HEK293T (cell line): Measurements from ENCODE around the gene FHIT.

Source experiments
- CTCF ChIA-PET: fragments of 350-600 bp; formaldehyde crosslinking; extraction: SDS; loops from one replicate; lab custom pipeline; 2021; ENCODE audit warnings: antibody characterized with exemption, inconsistent platforms; lab: Yijun Ruan, JAX
- POLR2A ChIA-PET: fragments of 350-600 bp; formaldehyde crosslinking; extraction: SDS; loops from one replicate; lab custom pipeline; 2020; ENCODE audit warnings: antibody characterized with exemption, inconsistent platforms; lab: Yijun Ruan, JAX
- DNase-seq: peaks from one replicate; pipeline ENCODE4 v3.0.0; 2012; ENCODE audit warnings: mixed read lengths; ENCODE audit errors: extremely low spot score
- ARNT ChIP-seq: fragments of 450-650 bp; IDR thresholded peaks from 2 replicates; pipeline ENCODE4 v1.6.1; 2017; ENCODE audit warnings: mild to moderate bottlenecking
- BHLHE40 ChIP-seq: fragments of 450-650 bp; IDR thresholded peaks from 2 replicates; pipeline ENCODE4 v1.6.1; 2016; ENCODE audit warnings: mild to moderate bottlenecking, moderate library complexity, borderline replicate concordance
- CTBP1 ChIP-seq: fragments of 450-650 bp; IDR thresholded peaks from 2 replicates; pipeline ENCODE4 v1.6.1; 2016; ENCODE audit warnings: borderline replicate concordance
- ELF4 ChIP-seq: fragments of 450-650 bp; IDR thresholded peaks from 2 replicates; pipeline ENCODE4 v1.6.1; 2017; ENCODE audit warnings: antibody characterized with exemption
- FOXA1 ChIP-seq: fragments of 450-650 bp; IDR thresholded peaks from 2 replicates; pipeline ENCODE4 v1.6.1; 2016; ENCODE audit warnings: mild to moderate bottlenecking
- FOXK2 ChIP-seq: fragments of 450-650 bp; IDR thresholded peaks from 2 replicates; pipeline ENCODE4 v1.6.1; 2016; ENCODE audit warnings: mild to moderate bottlenecking
- FOXM1 ChIP-seq: fragments of 450-650 bp; IDR thresholded peaks from 2 replicates; pipeline ENCODE4 v1.6.1; 2017; ENCODE audit warnings: mild to moderate bottlenecking, borderline replicate concordance
- HDGF ChIP-seq: fragments of 450-650 bp; IDR thresholded peaks from 2 replicates; pipeline ENCODE4 v1.6.1; 2017; ENCODE audit warnings: antibody characterized with exemption, borderline replicate concordance
- L3MBTL2 ChIP-seq: fragments of 450-650 bp; conservative IDR thresholded peaks from 2 replicates; pipeline ENCODE4 v1.6.1; 2016; ENCODE audit warnings: mild to moderate bottlenecking
- LEF1 ChIP-seq: fragments of 450-650 bp; IDR thresholded peaks from 2 replicates; pipeline ENCODE4 v1.6.1; 2017; ENCODE audit warnings: mild to moderate bottlenecking, borderline replicate concordance
- NFRKB ChIP-seq: fragments of 450-650 bp; IDR thresholded peaks from 2 replicates; pipeline ENCODE4 v1.6.1; 2016; ENCODE audit warnings: mild to moderate bottlenecking, moderate library complexity
- PKNOX1 ChIP-seq: fragments of 450-650 bp; IDR thresholded peaks from 2 replicates; pipeline ENCODE4 v1.6.1; 2016
- SP1 ChIP-seq: fragments of 450-650 bp; IDR thresholded peaks from 2 replicates; pipeline ENCODE4 v1.6.1; 2017
- SUZ12 ChIP-seq: fragments of 450-650 bp; IDR thresholded peaks from 2 replicates; pipeline ENCODE4 v1.6.1; 2016; ENCODE audit warnings: mild to moderate bottlenecking
- TARDBP ChIP-seq: fragments of 450-650 bp; IDR thresholded peaks from 2 replicates; pipeline ENCODE4 v1.6.1; 2016
- ZNF384 ChIP-seq: fragments of 450-650 bp; IDR thresholded peaks from 2 replicates; pipeline ENCODE4 v1.6.1; 2016

FHIT gene

GRCh38 chr3:60967141-60967540, 284.1 kb downstream of the FHIT start:
- no peak for DNase-seq
- ChIA-PET POLR2A (no interaction called here), CTCF (no interaction called here)
- TF ChIP-seq FOXM1: no peak
- no peak for TF ChIP-seq TARDBP
- no peak for TF ChIP-seq ELF4
- no peak for TF ChIP-seq BHLHE40

- no peak for TF ChIP-seq L3MBTL2
- TF ChIP-seq SUZ12: no peak
- no peak for TF ChIP-seq NFRKB
- TF ChIP-seq BHLHE40: no peak
- TF ChIP-seq FOXM1: no peak
- no peak for TF ChIP-seq LEF1
- no peak for TF ChIP-seq PKNOX1
- no peak for TF ChIP-seq TARDBP
- no peak for TF ChIP-seq ELF4
- no peak for TF ChIP-seq ZNF384
- no peak for TF ChIP-seq FOXA1
- no peak for TF ChIP-seq CTBP1
- TF ChIP-seq FOXK2: no peak
- no peak for TF ChIP-seq ARNT
- TF ChIP-seq HDGF: no peak
- TF ChIP-seq SP1: no peak
- no peak for DNase-seq
- POLR2A ChIA-PET: no interaction called here
- CTCF ChIA-PET: no interaction called here
Measured at GRCh38 chr3:60957541-60957940, 293.7 kb downstream of the FHIT start.

GRCh38 chr3:60956729-60957128, 294.5 kb downstream of the FHIT start:
- TF ChIP-seq TARDBP: no peak
- no peak for TF ChIP-seq ELF4
- TF ChIP-seq FOXK2: no peak
- TF ChIP-seq FOXM1: no peak
- no peak for TF ChIP-seq HDGF
- no peak for TF ChIP-seq NFRKB
- no peak for TF ChIP-seq SP1
- TF ChIP-seq ZNF384: no peak
- no peak for TF ChIP-seq L3MBTL2
- no peak for TF ChIP-seq CTBP1
- TF ChIP-seq SUZ12: no peak
- TF ChIP-seq ARNT: no peak
- TF ChIP-seq BHLHE40: no peak
- no peak for TF ChIP-seq LEF1
- no peak for TF ChIP-seq FOXA1
- no peak for TF ChIP-seq PKNOX1
- POLR2A ChIA-PET: no interaction called here
- CTCF ChIA-PET: interaction anchor here (0.7 kb wide), 1 partner anchor 213 kb away, joined by 10 read pairs; no protein-coding TSS in a partner anchor
- no peak for DNase-seq

GRCh38 chr3:60955034-60955433, 296.2 kb downstream of the FHIT start:
- POLR2A ChIA-PET: no interaction called here
- TF ChIP-seq SP1 (no peak), FOXM1 (no peak), PKNOX1 (no peak), HDGF (no peak), ZNF384 (no peak), CTBP1 (no peak), L3MBTL2 (no peak), SUZ12 (no peak), ELF4 (no peak)
- DNase-seq: no peak
- CTCF ChIA-PET: no interaction called here

GRCh38 chr3:60954048-60954447, 297.2 kb downstream of the FHIT start:
- ChIA-PET POLR2A (no interaction called here), CTCF (no interaction called here)
- DNase-seq: no peak
- TF ChIP-seq L3MBTL2: no peak
- TF ChIP-seq SUZ12: no peak
- no peak for TF ChIP-seq FOXM1
- no peak for TF ChIP-seq HDGF
- TF ChIP-seq ARNT: no peak
- peak; percentile 12; the same call in 1 of the 2 replicates for TF ChIP-seq PKNOX1

GRCh38 chr3:60953351-60953750, 297.9 kb downstream of the FHIT start:
- POLR2A ChIA-PET: no interaction called here
- CTCF ChIA-PET: interaction anchor here (0.5 kb wide), 1 partner anchor 1673 kb away, joined by 3 read pairs; no protein-coding TSS in a partner anchor
- no peak for DNase-seq

More at GRCh38 chr3:60953351-60953750, 297.9 kb downstream of the FHIT start:
- TF ChIP-seq ZNF384: no peak
- no peak for TF ChIP-seq PKNOX1
- TF ChIP-seq FOXA1: no peak
- no peak for TF ChIP-seq LEF1
- TF ChIP-seq FOXM1: no peak
- no peak for TF ChIP-seq L3MBTL2
- TF ChIP-seq NFRKB: no peak
